ENCODE results near the gene RAI14. TPM values are rescaled to one million over a fixed set of nuclear protein-coding genes. Genes with fewer than 3 reads are reported as not detected.

The RAI14 gene
- total and polyA plus RNA-seq, 2 donors (not counting 3 experiments of a cell fraction or from before 2014, with no cell fraction given) = 114 to 369 TPM

DNA sequence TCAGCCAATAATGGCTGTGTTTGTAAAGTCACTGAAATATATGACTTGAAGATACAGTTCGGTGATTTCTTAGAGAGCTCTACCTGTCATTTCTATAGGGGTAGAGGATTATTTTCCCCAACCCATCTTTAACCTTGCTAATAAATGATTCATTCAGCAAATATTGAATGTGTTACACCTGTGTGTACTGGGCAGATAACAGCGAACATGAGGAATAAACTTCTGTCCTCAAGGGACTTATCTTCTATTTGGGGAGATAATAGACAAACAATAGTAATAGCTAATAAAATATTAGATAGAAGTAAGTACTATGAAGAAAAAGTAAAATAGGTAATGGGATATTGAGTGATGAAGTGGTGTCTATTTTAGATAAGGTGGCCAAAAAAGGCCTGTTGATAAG is 192.1 kb downstream of the RAI14 start:
- FAIRE-seq = no peak
- ChIA-PET CTCF (interaction anchor here (2.8 kb wide), 1 partner anchor 11 kb away, joined by 8 read pairs; no protein-coding TSS in a partner anchor), POLR2A (no interaction called here)
- Histone ChIP-seq H3K9ac (replicated peaks; ENCODE audit: extremely low read depth, insufficient read depth, low read length) (no peak overlapping the region), H2AFZ (ENCODE audit: low read depth, low read length) (no peak overlapping the region), H3K36me3 (ENCODE audit: control insufficient read depth in 2 of 2, extremely low read depth in 1 of 2, insufficient read depth in 2 of 2, low read length in 2 of 2) (no peaks in the 10 kb centered on the region), H3K27ac (ENCODE audit: insufficient read depth, low read depth, low read length) (no peak overlapping the region), H3K9me1 (replicated peaks; ENCODE audit: control insufficient read depth, extremely low read depth, insufficient read depth, low read length) (no peaks in the 10 kb centered on the region), H3K4me1 (ENCODE audit: control insufficient read depth, extremely low read depth, insufficient read depth, low read length) (no peaks in the 10 kb centered on the region), H3K79me2 (ENCODE audit: control insufficient read depth, insufficient read depth, low read length) (no peaks in the 10 kb centered on the region), H3K4me2 (ENCODE audit: insufficient read depth, low read length) (no peak overlapping the region), H3K4me3 (replicated peaks in 1 of 3; ENCODE audit: insufficient read depth in 1 of 3, low read depth in 1 of 3, low read length in 3 of 3) (no peak overlapping the region), H3K27me3 (ENCODE audit: control insufficient read depth in 2 of 2, insufficient read depth in 2 of 2, low read length in 2 of 2) (peaks cover 3 to 5% of the 10 kb centered on the region in 2 experiments), H4K20me1 (replicated peaks; ENCODE audit: control insufficient read depth, extremely low read depth, insufficient read depth, low read length) (no peaks in the 10 kb centered on the region), H3K9me3 (replicated peaks; ENCODE audit: control insufficient read depth, insufficient read depth, low read length) (no peaks in the 10 kb centered on the region)
- no TSS peak for BruUV-seq (replicated peaks)
- TF ChIP-seq MYC (IDR thresholded peaks at IDR 0.05; ENCODE audit: low read depth, low read length) = no peak
- TF ChIP-seq POLR2A (IDR thresholded peaks at IDR 0.05; ENCODE audit: low read depth, low read length) = no peak
- TF ChIP-seq EZH2 (IDR thresholded peaks at IDR 0.05; ENCODE audit: borderline replicate concordance, low read depth, low read length, severe bottlenecking) = no peak
- TF ChIP-seq GATA2 (IDR thresholded peaks at IDR 0.05; ENCODE audit: insufficient read depth, insufficient read length, low read depth, low read length) = no peak
- TF ChIP-seq JUN (IDR thresholded peaks at IDR 0.05; ENCODE audit: borderline replicate concordance, insufficient read depth, insufficient read length, low read depth) = no peak
- TF ChIP-seq, protein P1, sequence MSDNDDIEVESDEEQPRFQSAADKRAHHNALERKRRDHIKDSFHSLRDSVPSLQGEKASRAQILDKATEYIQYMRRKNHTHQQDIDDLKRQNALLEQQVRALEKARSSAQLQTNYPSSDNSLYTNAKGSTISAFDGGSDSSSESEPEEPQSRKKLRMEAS (IDR thresholded peaks at IDR 0.05; ENCODE audit: insufficient read depth, insufficient read length) = no peak
- TF ChIP-seq, protein P2, sequence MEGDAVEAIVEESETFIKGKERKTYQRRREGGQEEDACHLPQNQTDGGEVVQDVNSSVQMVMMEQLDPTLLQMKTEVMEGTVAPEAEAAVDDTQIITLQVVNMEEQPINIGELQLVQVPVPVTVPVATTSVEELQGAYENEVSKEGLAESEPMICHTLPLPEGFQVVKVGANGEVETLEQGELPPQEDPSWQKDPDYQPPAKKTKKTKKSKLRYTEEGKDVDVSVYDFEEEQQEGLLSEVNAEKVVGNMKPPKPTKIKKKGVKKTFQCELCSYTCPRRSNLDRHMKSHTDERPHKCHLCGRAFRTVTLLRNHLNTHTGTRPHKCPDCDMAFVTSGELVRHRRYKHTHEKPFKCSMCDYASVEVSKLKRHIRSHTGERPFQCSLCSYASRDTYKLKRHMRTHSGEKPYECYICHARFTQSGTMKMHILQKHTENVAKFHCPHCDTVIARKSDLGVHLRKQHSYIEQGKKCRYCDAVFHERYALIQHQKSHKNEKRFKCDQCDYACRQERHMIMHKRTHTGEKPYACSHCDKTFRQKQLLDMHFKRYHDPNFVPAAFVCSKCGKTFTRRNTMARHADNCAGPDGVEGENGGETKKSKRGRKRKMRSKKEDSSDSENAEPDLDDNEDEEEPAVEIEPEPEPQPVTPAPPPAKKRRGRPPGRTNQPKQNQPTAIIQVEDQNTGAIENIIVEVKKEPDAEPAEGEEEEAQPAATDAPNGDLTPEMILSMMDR (IDR thresholded peaks at IDR 0.05; ENCODE audit: extremely low read depth in 1 of 2, insufficient read depth in 1 of 2, low read depth in 1 of 2, low read length in 2 of 2) = no peak
- TF ChIP-seq FOS (IDR thresholded peaks at IDR 0.05; ENCODE audit: borderline replicate concordance, insufficient read depth, low read length) = no peak
- TF ChIP-seq POLR2AphosphoS5 (IDR thresholded peaks at IDR 0.05; ENCODE audit: insufficient read depth, low read depth, low read length) = no peak
- intact Hi-C loops (cut with micrococcal nuclease) = no loop called here
- dilution Hi-C loops (cut with MboI; ENCODE audit: extremely low pct_ligation_motif_present, low sequenced_read_pairs) = no loop called here
- DNase-seq (ENCODE audit: low read depth, low spot score) = no peak

All from endothelial cell of umbilical vein (primary cell).